GM23338 (cell line): ENCODE results near the gene TPI1. TPM values are rescaled to one million over a fixed set of nuclear protein-coding genes. Genes with fewer than 3 reads are reported as not detected.

ENCODE experiments used
- ATAC-seq: fragments of 200-7000 bp; cut with Tn5 transposase; 3 replicates; pipeline ENCODE4 v1.9.1; 2020
- DNase-seq: peaks from one replicate; pipeline ENCODE4 v3.0.0-alpha.2; 2015; ENCODE audit warnings: low spot score
- H2AFZ ChIP-seq: fragments of 200-600 bp; sonication (generic); 2 replicates; pipeline ENCODE4 v1.8.0; 2016; ENCODE audit warnings: antibody characterized with exemption, mild to moderate bottlenecking, moderate library complexity
- H3F3A ChIP-seq: fragments of 200-600 bp; sonication (generic); replicated peaks from 2 replicates; pipeline ENCODE4 v1.8.0; 2017; ENCODE audit warnings: antibody characterized with exemption, mixed run types, low read depth
- H3K27ac ChIP-seq: fragments of 200-600 bp; sonication (generic); 2 replicates; pipeline ENCODE4 v1.6.1; 2016; ENCODE audit warnings: low read depth
- H3K27me3 ChIP-seq: fragments of 200-600 bp; sonication (generic); 2 replicates; pipeline ENCODE4 v1.8.0; 2016; ENCODE audit warnings: mild to moderate bottlenecking, mixed run types, moderate library complexity; ENCODE audit not compliant: insufficient read depth
- H3K36me3 ChIP-seq: fragments of 200-600 bp; sonication (generic); 2 replicates; pipeline ENCODE4 v1.8.0; 2016; ENCODE audit warnings: mild to moderate bottlenecking; ENCODE audit not compliant: insufficient read depth
- H3K4me1 ChIP-seq: fragments of 200-600 bp; sonication (generic); 2 replicates; pipeline ENCODE4 v1.8.0; 2016; ENCODE audit warnings: mild to moderate bottlenecking, moderate library complexity; ENCODE audit not compliant: insufficient read depth
- H3K4me2 ChIP-seq: fragments of 200-600 bp; sonication (generic); 2 replicates; pipeline ENCODE4 v1.7.1; 2017; ENCODE audit warnings: mixed run types
- H3K4me3 ChIP-seq: fragments of 200-600 bp; sonication (generic); 2 replicates; pipeline ENCODE4 v1.6.1; 2016; ENCODE audit warnings: mixed run types
- H3K79me2 ChIP-seq: fragments of 200-600 bp; sonication (generic); replicated peaks from 2 replicates; pipeline ENCODE4 v1.8.0; 2017; ENCODE audit warnings: mild to moderate bottlenecking; ENCODE audit not compliant: insufficient read depth
- H3K9me2 ChIP-seq: fragments of 200-600 bp; sonication (generic); 2 replicates; pipeline ENCODE4 v1.8.0; 2017; ENCODE audit not compliant: insufficient read depth
- H4K20me1 ChIP-seq: fragments of 200-600 bp; sonication (generic); replicated peaks from 2 replicates; pipeline ENCODE4 v1.8.0; 2017; ENCODE audit warnings: mild to moderate bottlenecking; ENCODE audit not compliant: insufficient read depth
- H3K27ac Mint-ChIP-seq: 2 replicates; pipeline ENCODE4 v1.8.0; 2020; ENCODE audit warnings: inconsistent platforms, mild to moderate bottlenecking, moderate library complexity, mixed read lengths
- H3K27me3 Mint-ChIP-seq: 3 replicates; pipeline ENCODE4 v1.8.0; 2022; ENCODE audit warnings: low read depth, mild to moderate bottlenecking, moderate library complexity, mixed read lengths, inconsistent platforms; ENCODE audit not compliant: insufficient read depth, poor library complexity
- H3K36me3 Mint-ChIP-seq: 3 replicates; pipeline ENCODE4 v1.8.0; 2021; ENCODE audit warnings: low read depth, mild to moderate bottlenecking, inconsistent platforms, moderate library complexity, mixed read lengths
- H3K4me1 Mint-ChIP-seq: 3 replicates; pipeline ENCODE4 v1.8.0; 2020; ENCODE audit warnings: mild to moderate bottlenecking, inconsistent platforms, mixed read lengths
- H3K4me3 Mint-ChIP-seq: 3 replicates; pipeline ENCODE4 v1.8.0; 2021; ENCODE audit warnings: moderate library complexity, mild to moderate bottlenecking, inconsistent platforms, mixed read lengths
- H3K9me3 Mint-ChIP-seq: 3 replicates; pipeline ENCODE4 v1.8.0; 2020; ENCODE audit warnings: moderate library complexity, mild to moderate bottlenecking, inconsistent platforms, mixed read lengths
- CREB1 ChIP-seq: fragments of 250-450 bp; sonication (Bioruptor Pico); IDR thresholded peaks from 2 replicates; pipeline ENCODE4 v1.5.0; 2020; ENCODE audit warnings: low read depth, mild to moderate bottlenecking, moderate library complexity
- EZH2phosphoT487 ChIP-seq: fragments of 200-600 bp; sonication (generic); IDR thresholded peaks from one replicate; pipeline ENCODE4 v1.8.1; 2018; ENCODE audit warnings: antibody characterized with exemption; ENCODE audit not compliant: unreplicated experiment
- JUNB ChIP-seq: IDR thresholded peaks from one replicate; pipeline ENCODE4 v1.6.1; 2016; ENCODE audit warnings: antibody characterized with exemption; ENCODE audit not compliant: unreplicated experiment
- NANOG ChIP-seq: IDR thresholded peaks from 2 replicates; pipeline ENCODE4 v1.6.1; 2016; ENCODE audit warnings: antibody characterized with exemption, borderline replicate concordance
- POLR2AphosphoS5 ChIP-seq: IDR thresholded peaks from 2 replicates; pipeline ENCODE4 v1.6.1; 2016; ENCODE audit warnings: antibody characterized with exemption, low read depth
- STAT1 ChIP-seq: IDR thresholded peaks from one replicate; pipeline ENCODE4 v1.6.1; 2016; ENCODE audit warnings: antibody characterized with exemption; ENCODE audit not compliant: unreplicated experiment
- ZNF114 ChIP-seq: fragments of 250-450 bp; sonication (Bioruptor Pico); IDR thresholded peaks from 2 replicates; pipeline ENCODE4 v1.5.0; 2020; ENCODE audit warnings: mild to moderate bottlenecking, moderate library complexity
- ZNF331 ChIP-seq: fragments of 250-450 bp; sonication (Bioruptor Pico); IDR thresholded peaks from 2 replicates; pipeline ENCODE4 v1.5.0; 2020; ENCODE audit warnings: low read depth, mild to moderate bottlenecking, moderate library complexity
- polyA plus RNA-seq: library from polyadenylated mRNA; unstranded; fragments of >200 nt; fragmentation: Nextera tagmentation; extraction: Ambion mirVana; gene quantifications from 2 replicates; pipeline ENCODE4 v1.2.1, GENCODE V29; 2016
- total RNA-seq: library from RNA; depleted of rRNA; stranded (reverse); fragments of >200 nt; shearing (Covaris generic); gene quantifications from 2 replicates; pipeline ENCODE4 v1.2.3, GENCODE V29; 2014
- TF ChIP-seq, protein P1 (sequence below): IDR thresholded peaks from 2 replicates; pipeline ENCODE4 v1.6.1; 2016; ENCODE audit warnings: antibody characterized with exemption
- TF ChIP-seq, protein P2 (sequence below), 2 experiments: fragments of 200-600 bp in 1 of 2; sonication (generic) in 1 of 2; conservative IDR thresholded peaks; 2 replicates each; pipeline versions ENCODE4 v1.5.1 to v1.6.1; 2016 to 2017; ENCODE audit warnings: antibody characterized with exemption in 2 of 2, low read depth in 2 of 2, mild to moderate bottlenecking in 2 of 2, moderate library complexity in 1 of 2
- TF ChIP-seq, protein P3 (sequence below): IDR thresholded peaks from one replicate; pipeline ENCODE4 v1.6.1; 2018; ENCODE audit warnings: antibody characterized with exemption; ENCODE audit not compliant: unreplicated experiment

TPI1 gene
- total and polyA plus RNA-seq, 2 experiments from 2014 or later = 737 to 822 TPM

DNA sequence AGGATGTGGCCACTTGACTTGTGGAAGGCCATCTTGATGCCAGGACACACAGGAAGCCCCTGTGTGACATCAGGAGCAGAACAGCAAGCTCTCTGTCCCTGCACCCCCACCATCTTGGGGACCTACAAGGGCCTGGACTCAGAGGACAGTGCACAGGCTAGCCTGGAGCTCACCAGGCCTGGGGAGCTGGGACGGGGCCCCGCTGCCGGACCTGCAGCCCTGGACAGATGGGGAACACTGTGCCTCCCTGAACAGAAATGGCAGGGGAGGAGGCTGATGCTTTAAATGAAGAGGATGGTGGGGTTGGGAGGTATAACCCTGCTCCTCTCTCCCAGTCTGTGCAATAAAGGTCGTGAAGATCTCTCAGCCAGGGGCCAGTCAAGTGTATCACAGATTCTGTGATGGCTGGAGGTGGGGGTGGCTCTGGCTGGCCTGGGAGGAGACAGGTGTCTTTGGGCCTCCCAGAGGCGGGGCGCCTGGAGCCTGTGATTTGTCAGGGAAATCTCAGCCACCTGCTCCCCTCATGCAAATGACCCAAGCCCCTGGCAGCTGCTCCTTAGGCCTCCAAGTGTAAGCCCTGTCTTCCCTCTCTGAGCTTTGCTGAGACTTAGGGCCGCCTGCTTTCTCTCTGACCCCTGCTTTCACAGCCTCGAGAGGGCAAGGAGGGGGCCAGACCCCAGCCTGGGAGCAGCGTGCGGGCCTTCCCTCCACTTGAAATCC lies 27.7 kb upstream of the TPI1 start (continued):
- TF ChIP-seq EZH2phosphoT487 (no peak), ZNF331 (no peak)
- TF ChIP-seq, protein P1, sequence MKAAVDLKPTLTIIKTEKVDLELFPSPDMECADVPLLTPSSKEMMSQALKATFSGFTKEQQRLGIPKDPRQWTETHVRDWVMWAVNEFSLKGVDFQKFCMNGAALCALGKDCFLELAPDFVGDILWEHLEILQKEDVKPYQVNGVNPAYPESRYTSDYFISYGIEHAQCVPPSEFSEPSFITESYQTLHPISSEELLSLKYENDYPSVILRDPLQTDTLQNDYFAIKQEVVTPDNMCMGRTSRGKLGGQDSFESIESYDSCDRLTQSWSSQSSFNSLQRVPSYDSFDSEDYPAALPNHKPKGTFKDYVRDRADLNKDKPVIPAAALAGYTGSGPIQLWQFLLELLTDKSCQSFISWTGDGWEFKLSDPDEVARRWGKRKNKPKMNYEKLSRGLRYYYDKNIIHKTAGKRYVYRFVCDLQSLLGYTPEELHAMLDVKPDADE = no peak

DNA sequence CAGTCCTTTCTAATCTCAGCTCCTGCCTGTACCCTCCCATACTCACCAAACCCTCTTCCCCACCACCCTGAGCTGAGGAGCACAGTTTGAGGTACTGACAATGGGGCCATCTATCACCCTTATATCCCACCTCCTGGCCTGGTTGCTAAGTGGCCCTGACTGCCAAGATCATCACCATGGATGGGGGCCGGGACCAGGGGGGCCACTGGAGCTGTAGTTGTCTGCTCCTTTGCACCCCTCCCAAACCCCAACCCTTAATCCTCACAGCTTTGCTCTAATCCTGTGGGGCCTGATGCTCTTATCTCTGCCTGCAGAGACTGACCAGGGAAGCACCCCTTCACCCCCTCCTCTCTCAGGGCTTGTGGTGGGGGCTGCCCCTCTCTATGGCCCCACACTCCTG lies 27.0 kb upstream of the TPI1 start:
- no peak overlapping the region for H3K4me2 ChIP-seq
- no peak overlapping the region for H3K4me3 ChIP-seq
- Mint-ChIP-seq H3K4me1 (peaks cover 18% of the 10 kb centered on the region), H3K27me3 (peaks cover 22% of the 10 kb centered on the region), H3K36me3 (peaks cover 69% of the 10 kb centered on the region), H3K4me3 (peak overlapping the region; percentile 12; the same call in 1 of the 3 replicates), H3K9me3 (no peaks in the 10 kb centered on the region), H3K27ac (no peak overlapping the region)
- H2AFZ ChIP-seq = no peak overlapping the region
- no peaks in the 10 kb centered on the region for H3K79me2 ChIP-seq
- peaks cover 2% of the 10 kb centered on the region; the same call in 1 of the 2 replicates for H3F3A ChIP-seq
- H3K27me3 ChIP-seq = no peaks in the 10 kb centered on the region
- H3K4me1 ChIP-seq = peaks cover 5% of the 10 kb centered on the region; the same call in 1 of the 2 replicates
- ATAC-seq (no peak), DNase-seq (no peak)
- no peaks in the 10 kb centered on the region; the same call in 1 of the 2 replicates for H4K20me1 ChIP-seq
- no peak overlapping the region for H3K27ac ChIP-seq
- H3K36me3 ChIP-seq = peaks cover 13% of the 10 kb centered on the region
- no peaks in the 10 kb centered on the region for H3K9me2 ChIP-seq
- TF ChIP-seq CREB1 (CRISPR knock-in tag) = no peak
- no peak for TF ChIP-seq ZNF114 (CRISPR knock-in tag)
- no peak for TF ChIP-seq ZNF331
- no peak for TF ChIP-seq STAT1
- TF ChIP-seq, protein P2, sequence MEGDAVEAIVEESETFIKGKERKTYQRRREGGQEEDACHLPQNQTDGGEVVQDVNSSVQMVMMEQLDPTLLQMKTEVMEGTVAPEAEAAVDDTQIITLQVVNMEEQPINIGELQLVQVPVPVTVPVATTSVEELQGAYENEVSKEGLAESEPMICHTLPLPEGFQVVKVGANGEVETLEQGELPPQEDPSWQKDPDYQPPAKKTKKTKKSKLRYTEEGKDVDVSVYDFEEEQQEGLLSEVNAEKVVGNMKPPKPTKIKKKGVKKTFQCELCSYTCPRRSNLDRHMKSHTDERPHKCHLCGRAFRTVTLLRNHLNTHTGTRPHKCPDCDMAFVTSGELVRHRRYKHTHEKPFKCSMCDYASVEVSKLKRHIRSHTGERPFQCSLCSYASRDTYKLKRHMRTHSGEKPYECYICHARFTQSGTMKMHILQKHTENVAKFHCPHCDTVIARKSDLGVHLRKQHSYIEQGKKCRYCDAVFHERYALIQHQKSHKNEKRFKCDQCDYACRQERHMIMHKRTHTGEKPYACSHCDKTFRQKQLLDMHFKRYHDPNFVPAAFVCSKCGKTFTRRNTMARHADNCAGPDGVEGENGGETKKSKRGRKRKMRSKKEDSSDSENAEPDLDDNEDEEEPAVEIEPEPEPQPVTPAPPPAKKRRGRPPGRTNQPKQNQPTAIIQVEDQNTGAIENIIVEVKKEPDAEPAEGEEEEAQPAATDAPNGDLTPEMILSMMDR (conservative IDR thresholded peaks at IDR 0.05; ENCODE audit: low read depth in 2 of 2) = no peak
- TF ChIP-seq, protein P3, sequence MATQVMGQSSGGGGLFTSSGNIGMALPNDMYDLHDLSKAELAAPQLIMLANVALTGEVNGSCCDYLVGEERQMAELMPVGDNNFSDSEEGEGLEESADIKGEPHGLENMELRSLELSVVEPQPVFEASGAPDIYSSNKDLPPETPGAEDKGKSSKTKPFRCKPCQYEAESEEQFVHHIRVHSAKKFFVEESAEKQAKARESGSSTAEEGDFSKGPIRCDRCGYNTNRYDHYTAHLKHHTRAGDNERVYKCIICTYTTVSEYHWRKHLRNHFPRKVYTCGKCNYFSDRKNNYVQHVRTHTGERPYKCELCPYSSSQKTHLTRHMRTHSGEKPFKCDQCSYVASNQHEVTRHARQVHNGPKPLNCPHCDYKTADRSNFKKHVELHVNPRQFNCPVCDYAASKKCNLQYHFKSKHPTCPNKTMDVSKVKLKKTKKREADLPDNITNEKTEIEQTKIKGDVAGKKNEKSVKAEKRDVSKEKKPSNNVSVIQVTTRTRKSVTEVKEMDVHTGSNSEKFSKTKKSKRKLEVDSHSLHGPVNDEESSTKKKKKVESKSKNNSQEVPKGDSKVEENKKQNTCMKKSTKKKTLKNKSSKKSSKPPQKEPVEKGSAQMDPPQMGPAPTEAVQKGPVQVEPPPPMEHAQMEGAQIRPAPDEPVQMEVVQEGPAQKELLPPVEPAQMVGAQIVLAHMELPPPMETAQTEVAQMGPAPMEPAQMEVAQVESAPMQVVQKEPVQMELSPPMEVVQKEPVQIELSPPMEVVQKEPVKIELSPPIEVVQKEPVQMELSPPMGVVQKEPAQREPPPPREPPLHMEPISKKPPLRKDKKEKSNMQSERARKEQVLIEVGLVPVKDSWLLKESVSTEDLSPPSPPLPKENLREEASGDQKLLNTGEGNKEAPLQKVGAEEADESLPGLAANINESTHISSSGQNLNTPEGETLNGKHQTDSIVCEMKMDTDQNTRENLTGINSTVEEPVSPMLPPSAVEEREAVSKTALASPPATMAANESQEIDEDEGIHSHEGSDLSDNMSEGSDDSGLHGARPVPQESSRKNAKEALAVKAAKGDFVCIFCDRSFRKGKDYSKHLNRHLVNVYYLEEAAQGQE = no peak
- no peak for TF ChIP-seq EZH2phosphoT487
- TF ChIP-seq NANOG = no peak
- TF ChIP-seq POLR2AphosphoS5 = no peak
- TF ChIP-seq JUNB = no peak
- TF ChIP-seq, protein P1 = no peak
